ENCODE data around the gene LRRC8D. TPM values are rescaled to one million over a fixed set of nuclear protein-coding genes. Genes with fewer than 3 reads are reported as not detected.

LRRC8D gene
- total and polyA plus RNA-seq, 9 of the 15 experiments (the other 6 are each of a cell fraction or from before 2014, with no cell fraction given), result 3.4 to 53.9 (median 15.9) TPM

- no peak for TF ChIP-seq ZBTB33 (CRISPR knock-in tag; IDR thresholded peaks at IDR 0.05)
- TF ChIP-seq ARHGAP35 (IDR thresholded peaks at IDR 0.05; ENCODE audit: partially characterized antibody), result no peak
- TF ChIP-seq HNRNPLL (IDR thresholded peaks at IDR 0.05; ENCODE audit: low read depth, low read length, poor library complexity, severe bottlenecking), result no peak
- TF ChIP-seq ZNF431 (CRISPR knock-in tag; IDR thresholded peaks at IDR 0.05), result no peak
- TF ChIP-seq PCBP1 (IDR thresholded peaks at IDR 0.05; ENCODE audit: low read depth, low read length, poor library complexity, severe bottlenecking), result no peak
- TF ChIP-seq SP1 (CRISPR knock-in tag; IDR thresholded peaks at IDR 0.05), result no peak
- no peak for TF ChIP-seq ZBTB34 (CRISPR knock-in tag; IDR thresholded peaks at IDR 0.05)
- TF ChIP-seq ZFP1 (CRISPR knock-in tag; IDR thresholded peaks at IDR 0.05), result peak; percentile 37; the same call in 1 of the 2 replicates
- TF ChIP-seq RERE (CRISPR knock-in tag; IDR thresholded peaks at IDR 0.05; ENCODE audit: borderline replicate concordance), result no peak
- TF ChIP-seq KLF10 (CRISPR knock-in tag; IDR thresholded peaks at IDR 0.05), result no peak
- no peak for TF ChIP-seq CREBBP (IDR thresholded peaks at IDR 0.05; ENCODE audit: low read depth, low read length)
- TF ChIP-seq NR2F6 (CRISPR knock-in tag; IDR thresholded peaks at IDR 0.05), result no peak
- no peak for TF ChIP-seq SRSF7 (optimal IDR thresholded peaks at IDR 0.05; ENCODE audit: low read depth, low read length)
- TF ChIP-seq GTF2E2 (tag; IDR thresholded peaks at IDR 0.05), result no peak
- TF ChIP-seq RFX7 (CRISPR knock-in tag; IDR thresholded peaks at IDR 0.05), result 0 out of 2 replicates have a peak, but pooled peaks have one; percentile 33
- TF ChIP-seq IRF9 (tag; IDR thresholded peaks at IDR 0.05), result no peak
- no peak for TF ChIP-seq DPF2 (IDR thresholded peaks at IDR 0.05)
- no peak for TF ChIP-seq SMAD1 (IDR thresholded peaks at IDR 0.05; ENCODE audit: low read depth, low read length, partially characterized antibody)
- no peak for TF ChIP-seq GTF2F1 (IDR thresholded peaks at IDR 0.05; ENCODE audit: low read depth, low read length)
- TF ChIP-seq ETV1 (tag; conservative IDR thresholded peaks at IDR 0.05; ENCODE audit: low read depth), result no peak
- no peak for TF ChIP-seq ZNF316 (IDR thresholded peaks at IDR 0.05)
Observed at GRCh38 chr1:89887270-89887669, 66.4 kb downstream of the LRRC8D start (continued).
